Skeletal muscle satellite cell (primary cell): ENCODE results near the gene CYP8B1.

Experiments used
- H3K27me3 ChIP-seq: 2 replicates; pipeline ENCODE4 v1.7.0; 2013; ENCODE audit warnings: low read length; ENCODE audit not compliant: control insufficient read depth, insufficient read depth
- H3K36me3 ChIP-seq: 2 replicates; pipeline ENCODE4 v1.7.0; 2013; ENCODE audit warnings: mild to moderate bottlenecking, control low read depth, low read length; ENCODE audit not compliant: insufficient read depth
- H3K4me1 ChIP-seq: 2 replicates; pipeline ENCODE4 v1.7.0; 2013; ENCODE audit warnings: low read length; ENCODE audit not compliant: control insufficient read depth, insufficient read depth
- H3K4me2 ChIP-seq: 2 replicates; pipeline ENCODE4 v1.7.0; 2013; ENCODE audit warnings: mild to moderate bottlenecking, low read length
- H3K4me3 ChIP-seq: 2 replicates; pipeline ENCODE4 v1.7.0; 2013; ENCODE audit warnings: low read length
- H3K9ac ChIP-seq: 2 replicates; pipeline ENCODE4 v1.7.0; 2013; ENCODE audit warnings: mild to moderate bottlenecking, low read depth, low read length, moderate library complexity
- H3K9me3 ChIP-seq: replicated peaks from 2 replicates; pipeline ENCODE4 v1.7.0; 2013; ENCODE audit warnings: mild to moderate bottlenecking, control low read depth, low read length

Gene CYP8B1

GRCh38 chr3:42865256-42865655 lies 10.4 kb downstream of the CYP8B1 start:
- H3K4me1 ChIP-seq, result no peaks in the 10 kb centered on the region

GRCh38 chr3:42864321-42864950 lies 11.2 kb downstream of the CYP8B1 start:
- Histone ChIP-seq H3K9me3 (no peaks in the 10 kb centered on the region), H3K4me2 (no peak overlapping the region), H3K4me1 (no peaks in the 10 kb centered on the region), H3K9ac (no peak overlapping the region), H3K4me3 (no peak overlapping the region), H3K27me3 (peaks cover 19% of the 10 kb centered on the region), H3K36me3 (no peaks in the 10 kb centered on the region)

More at GRCh38 chr3:42865256-42865655, 10.4 kb downstream of the CYP8B1 start:
- Histone ChIP-seq H3K36me3 (no peaks in the 10 kb centered on the region), H3K4me3 (no peak overlapping the region), H3K27me3 (peaks cover 25% of the 10 kb centered on the region), H3K4me2 (no peak overlapping the region), H3K9ac (no peak overlapping the region), H3K9me3 (no peaks in the 10 kb centered on the region)

- Histone ChIP-seq H3K4me1 (peaks cover 2% of the 10 kb centered on the region), H3K4me2 (no peak overlapping the region), H3K9me3 (no peaks in the 10 kb centered on the region), H3K27me3 (peaks cover 39% of the 10 kb centered on the region), H3K4me3 (no peak overlapping the region), H3K36me3 (no peaks in the 10 kb centered on the region), H3K9ac (no peak overlapping the region)
Observed at GRCh38 chr3:42856544-42856943, 19.1 kb downstream of the CYP8B1 start.

- peaks cover 40% of the 10 kb centered on the region for H3K27me3 ChIP-seq
- no peaks in the 10 kb centered on the region for H3K36me3 ChIP-seq
- no peak overlapping the region for H3K9ac ChIP-seq
- H3K9me3 ChIP-seq, result no peaks in the 10 kb centered on the region
- H3K4me1 ChIP-seq, result peaks cover 8% of the 10 kb centered on the region
- H3K4me2 ChIP-seq, result no peak overlapping the region
- H3K4me3 ChIP-seq, result no peak overlapping the region
Observed at GRCh38 chr3:42855547-42856380, 19.9 kb downstream of the CYP8B1 start.

- Histone ChIP-seq H3K4me3 (no peak overlapping the region), H3K4me2 (no peak overlapping the region), H3K9me3 (no peaks in the 10 kb centered on the region), H3K27me3 (peaks cover 42% of the 10 kb centered on the region), H3K9ac (no peak overlapping the region), H3K36me3 (no peaks in the 10 kb centered on the region), H3K4me1 (peaks cover 9% of the 10 kb centered on the region)
Observed at GRCh38 chr3:42855219-42855546, 20.5 kb downstream of the CYP8B1 start.

- no peaks in the 10 kb centered on the region for H3K9me3 ChIP-seq
- H3K27me3 ChIP-seq, result peaks cover 42% of the 10 kb centered on the region
- no peak overlapping the region for H3K4me2 ChIP-seq
- no peak overlapping the region for H3K4me3 ChIP-seq
- no peak overlapping the region for H3K9ac ChIP-seq
- peaks cover 9% of the 10 kb centered on the region for H3K4me1 ChIP-seq
- no peaks in the 10 kb centered on the region for H3K36me3 ChIP-seq
Observed at GRCh38 chr3:42853739-42854302, 21.9 kb downstream of the CYP8B1 start.

- no peak overlapping the region for H3K4me3 ChIP-seq
- no peak overlapping the region for H3K9ac ChIP-seq
- peaks cover 9% of the 10 kb centered on the region for H3K4me1 ChIP-seq
- H3K4me2 ChIP-seq, result no peak overlapping the region
- no peaks in the 10 kb centered on the region for H3K9me3 ChIP-seq
- H3K36me3 ChIP-seq, result no peaks in the 10 kb centered on the region
- H3K27me3 ChIP-seq, result peaks cover 41% of the 10 kb centered on the region
Observed at GRCh38 chr3:42853056-42853455, 22.6 kb downstream of the CYP8B1 start.

- Histone ChIP-seq H3K9ac (no peak overlapping the region), H3K36me3 (no peaks in the 10 kb centered on the region), H3K27me3 (peaks cover 41% of the 10 kb centered on the region), H3K4me1 (peaks cover 9% of the 10 kb centered on the region), H3K4me3 (no peak overlapping the region), H3K9me3 (no peaks in the 10 kb centered on the region), H3K4me2 (no peak overlapping the region)
Observed at GRCh38 chr3:42852441-42852840, 23.2 kb downstream of the CYP8B1 start.

- no peaks in the 10 kb centered on the region for H3K9me3 ChIP-seq
- H3K36me3 ChIP-seq, result no peaks in the 10 kb centered on the region
- H3K4me2 ChIP-seq, result no peak overlapping the region
- no peak overlapping the region for H3K4me3 ChIP-seq
- H3K27me3 ChIP-seq, result peaks cover 40% of the 10 kb centered on the region
- no peak overlapping the region for H3K9ac ChIP-seq
- peaks cover 9% of the 10 kb centered on the region for H3K4me1 ChIP-seq
Observed at GRCh38 chr3:42851228-42851834, 24.3 kb downstream of the CYP8B1 start.

GRCh38 chr3:42850263-42850662 lies 25.4 kb downstream of the CYP8B1 start:
- Histone ChIP-seq H3K4me2 (no peak overlapping the region), H3K36me3 (no peaks in the 10 kb centered on the region), H3K9ac (no peak overlapping the region), H3K4me3 (no peak overlapping the region), H3K27me3 (peaks cover 33% of the 10 kb centered on the region), H3K9me3 (no peaks in the 10 kb centered on the region), H3K4me1 (peaks cover 9% of the 10 kb centered on the region)

GRCh38 chr3:42849017-42849416 lies 26.7 kb downstream of the CYP8B1 start:
- Histone ChIP-seq H3K4me3 (no peak overlapping the region), H3K36me3 (no peaks in the 10 kb centered on the region), H3K9me3 (no peaks in the 10 kb centered on the region), H3K9ac (no peak overlapping the region), H3K4me1 (peaks cover 9% of the 10 kb centered on the region), H3K4me2 (no peak overlapping the region), H3K27me3 (peaks cover 46% of the 10 kb centered on the region)
